Measurements from ENCODE around the gene NR2E3. TPM values are rescaled to one million over a fixed set of nuclear protein-coding genes. Genes with fewer than 3 reads are reported as not detected.

Gene NR2E3
- total RNA-seq, 4 donors from 2014 or later, result not detected

DNA sequence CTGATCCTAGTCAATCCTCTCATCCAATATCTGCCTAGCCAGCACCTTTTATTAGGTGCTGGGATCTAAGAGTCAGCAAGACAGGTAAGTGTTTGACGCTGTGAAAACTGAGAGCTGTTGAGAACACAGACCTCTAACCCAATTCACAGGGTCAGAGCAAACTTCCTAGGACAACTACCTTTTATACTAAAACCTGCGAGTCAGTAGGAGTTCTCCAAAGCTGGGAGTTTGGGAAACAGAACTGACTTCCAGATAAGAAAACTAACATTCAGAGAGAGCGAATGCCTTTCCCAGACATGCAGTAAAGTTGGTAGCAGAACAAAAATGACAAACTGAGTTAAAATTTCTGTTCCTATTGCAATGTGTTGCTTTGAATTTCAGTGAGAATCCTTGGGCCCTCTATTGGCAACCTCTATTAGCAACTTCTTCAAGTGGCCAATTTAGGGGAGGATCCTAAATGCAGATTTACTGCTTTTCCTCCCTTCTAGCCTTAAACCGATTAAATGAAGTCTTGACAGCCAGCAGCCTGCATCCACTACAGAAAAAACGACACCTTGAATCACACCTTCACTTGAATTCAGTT is 11.3 kb downstream of the NR2E3 start:
- intact Hi-C loops (cut with DNase I; ENCODE audit: low total_unique reads) (no loop called here), in situ Hi-C loops (cut with MboI; ENCODE audit: low sequenced_read_pairs in 4 of 4) (no loop called here)
- TF ChIP-seq POLR2A (IDR thresholded peaks at IDR 0.05), result no peak
- TF ChIP-seq, protein P1, sequence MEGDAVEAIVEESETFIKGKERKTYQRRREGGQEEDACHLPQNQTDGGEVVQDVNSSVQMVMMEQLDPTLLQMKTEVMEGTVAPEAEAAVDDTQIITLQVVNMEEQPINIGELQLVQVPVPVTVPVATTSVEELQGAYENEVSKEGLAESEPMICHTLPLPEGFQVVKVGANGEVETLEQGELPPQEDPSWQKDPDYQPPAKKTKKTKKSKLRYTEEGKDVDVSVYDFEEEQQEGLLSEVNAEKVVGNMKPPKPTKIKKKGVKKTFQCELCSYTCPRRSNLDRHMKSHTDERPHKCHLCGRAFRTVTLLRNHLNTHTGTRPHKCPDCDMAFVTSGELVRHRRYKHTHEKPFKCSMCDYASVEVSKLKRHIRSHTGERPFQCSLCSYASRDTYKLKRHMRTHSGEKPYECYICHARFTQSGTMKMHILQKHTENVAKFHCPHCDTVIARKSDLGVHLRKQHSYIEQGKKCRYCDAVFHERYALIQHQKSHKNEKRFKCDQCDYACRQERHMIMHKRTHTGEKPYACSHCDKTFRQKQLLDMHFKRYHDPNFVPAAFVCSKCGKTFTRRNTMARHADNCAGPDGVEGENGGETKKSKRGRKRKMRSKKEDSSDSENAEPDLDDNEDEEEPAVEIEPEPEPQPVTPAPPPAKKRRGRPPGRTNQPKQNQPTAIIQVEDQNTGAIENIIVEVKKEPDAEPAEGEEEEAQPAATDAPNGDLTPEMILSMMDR (IDR thresholded peaks at IDR 0.05 in 4 of 5, conservative IDR thresholded peaks at IDR 0.05 in 1 of 5), result no peak
- DNase-seq, result no peak
- ATAC-seq, result no peak
- Histone ChIP-seq H3K4me3 (no peak overlapping the region), H3K4me1 (no peaks in the 10 kb centered on the region), H3K27ac (no peak overlapping the region), H3K27me3 (no peaks in the 10 kb centered on the region), H3K36me3 (peaks cover 0 to 39% of the 10 kb centered on the region in 2 donors), H3K9me3 (peaks cover 0 to 11% (median 4%) of the 10 kb centered on the region in 3 donors)

DNA sequence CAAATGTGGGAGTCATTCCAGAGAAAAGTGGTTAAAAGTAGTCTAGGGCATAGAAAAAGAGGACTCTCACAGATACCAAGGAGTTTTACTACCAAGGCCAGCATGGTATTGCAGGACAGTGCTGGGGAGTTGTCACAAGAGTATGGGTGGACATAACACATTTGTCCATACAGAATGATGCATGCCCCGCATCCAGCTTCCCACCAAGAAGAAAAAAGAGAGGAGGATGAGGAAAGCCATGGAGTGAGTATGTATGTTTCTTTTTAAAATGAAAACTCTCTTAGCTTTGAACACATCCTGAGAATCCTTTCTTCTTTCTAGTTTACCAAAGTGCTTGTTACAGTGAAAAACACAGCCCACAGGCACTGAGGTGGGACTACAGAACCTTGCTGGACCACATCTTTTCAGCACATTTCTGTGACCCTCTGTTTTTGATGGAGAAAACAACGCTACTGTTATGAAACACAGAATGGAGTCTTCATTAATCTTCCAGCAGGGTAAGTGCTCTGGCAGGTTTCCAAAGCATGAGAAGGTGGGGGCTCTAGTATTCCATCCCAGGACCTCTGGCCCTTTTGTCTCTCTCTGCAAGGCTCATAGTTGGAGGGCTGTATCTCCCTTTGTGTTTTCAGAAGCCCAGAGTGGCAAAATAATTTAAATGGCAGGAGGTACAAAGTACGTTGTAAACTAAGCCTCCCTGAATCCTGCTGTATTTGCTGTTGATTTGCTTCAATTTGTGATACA is 12.7 kb downstream of the NR2E3 start:
- peaks cover 0 to 53% of the 10 kb centered on the region in 2 donors for H3K36me3 ChIP-seq
- in situ Hi-C loops (cut with MboI; ENCODE audit: low sequenced_read_pairs in 4 of 4), result no loop called here
- ATAC-seq (no peak), DNase-seq (no peak)
- no peaks in the 10 kb centered on the region for H3K27me3 ChIP-seq
- peaks cover 0 to 11% (median 4%) of the 10 kb centered on the region in 3 donors for H3K9me3 ChIP-seq
- TF ChIP-seq, protein P1 (IDR thresholded peaks at IDR 0.05 in 4 of 5, conservative IDR thresholded peaks at IDR 0.05 in 1 of 5), result no peak
- no peak for TF ChIP-seq POLR2A (IDR thresholded peaks at IDR 0.05)
- H3K4me3 ChIP-seq, result no peak overlapping the region
- H3K4me1 ChIP-seq, result no peaks in the 10 kb centered on the region
- H3K27ac ChIP-seq, result no peak overlapping the region
- intact Hi-C loops (cut with DNase I; ENCODE audit: low total_unique reads), result no loop called here

DNA sequence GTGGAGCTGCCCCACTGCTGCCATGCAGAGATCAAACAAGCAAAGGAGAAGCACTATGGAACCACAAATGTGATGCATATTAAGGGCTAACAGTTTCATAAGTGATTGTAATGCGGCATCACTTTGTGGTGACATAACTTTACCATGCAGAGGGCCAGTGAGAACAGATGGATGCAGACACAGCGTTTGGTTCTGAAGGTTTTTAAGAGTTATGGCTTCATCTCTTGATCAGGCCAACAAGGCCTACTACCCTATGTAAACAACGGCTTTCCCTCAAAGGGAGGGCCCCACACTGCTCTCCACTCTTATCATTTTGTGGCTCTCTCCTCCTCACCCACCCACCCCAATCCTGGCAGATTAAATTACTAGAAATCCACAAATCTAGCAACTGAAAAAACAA is 13.4 kb downstream of the NR2E3 start:
- Histone ChIP-seq H3K9me3 (peaks cover 0 to 11% (median 4%) of the 10 kb centered on the region in 3 donors), H3K27me3 (no peaks in the 10 kb centered on the region), H3K4me3 (no peak overlapping the region), H3K36me3 (peaks cover 0 to 60% of the 10 kb centered on the region in 2 donors), H3K4me1 (no peaks in the 10 kb centered on the region), H3K27ac (no peak overlapping the region)
- TF ChIP-seq POLR2A (IDR thresholded peaks at IDR 0.05), result no peak
- TF ChIP-seq, protein P1 (IDR thresholded peaks at IDR 0.05 in 4 of 5, conservative IDR thresholded peaks at IDR 0.05 in 1 of 5), result no peak
- ATAC-seq (no peak), DNase-seq (no peak)
- intact Hi-C loops (cut with DNase I; ENCODE audit: low total_unique reads), result no loop called here
- in situ Hi-C loops (cut with MboI; ENCODE audit: low sequenced_read_pairs in 4 of 4), result no loop called here

DNA sequence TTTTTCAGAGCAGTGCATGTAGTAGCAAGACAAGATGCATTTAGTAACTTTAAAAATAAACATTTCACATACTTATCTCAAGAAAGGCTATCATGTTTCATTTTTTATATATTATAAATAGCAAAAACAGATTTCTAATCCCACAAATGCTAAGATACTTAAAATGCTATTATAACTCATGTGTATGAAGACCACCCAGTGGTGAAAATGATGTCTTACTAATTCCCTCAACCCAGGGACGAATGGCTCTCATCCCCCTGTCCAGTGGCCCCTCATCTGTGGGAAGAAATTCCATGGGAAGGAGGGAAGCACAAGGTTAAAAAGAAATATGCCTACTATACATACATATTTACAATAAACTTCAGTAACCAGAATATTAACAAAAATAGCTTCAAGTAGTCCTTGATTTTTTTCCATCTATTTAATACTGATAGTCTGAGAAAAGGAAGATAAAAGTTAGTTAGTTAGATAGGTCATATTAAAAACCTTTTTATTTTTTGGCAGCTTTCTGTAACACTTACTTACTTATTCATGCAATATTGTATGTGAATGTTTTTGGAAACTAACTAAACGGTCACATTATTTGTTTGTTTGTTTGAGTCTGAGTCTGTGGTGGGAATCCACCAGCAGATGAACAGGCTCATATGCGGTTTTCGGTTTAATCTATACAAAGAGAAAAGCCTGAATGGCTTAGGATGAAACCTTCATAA is 14.8 kb downstream of the NR2E3 start:
- ATAC-seq, result no peak
- intact Hi-C loops (cut with DNase I; ENCODE audit: low total_unique reads) (no loop called here), in situ Hi-C loops (cut with MboI; ENCODE audit: low sequenced_read_pairs in 4 of 4) (no loop called here)
- no peak overlapping the region for H3K4me3 ChIP-seq
- no peak for TF ChIP-seq POLR2A (IDR thresholded peaks at IDR 0.05)
- TF ChIP-seq, protein P1 (IDR thresholded peaks at IDR 0.05 in 4 of 5, conservative IDR thresholded peaks at IDR 0.05 in 1 of 5), result no peak
- H3K36me3 ChIP-seq, result peaks cover 0 to 73% of the 10 kb centered on the region in 2 donors
- H3K27ac ChIP-seq, result no peak overlapping the region
- DNase-seq, result no peak
- peaks cover 0 to 11% (median 4%) of the 10 kb centered on the region in 3 donors for H3K9me3 ChIP-seq
- H3K27me3 ChIP-seq, result no peaks in the 10 kb centered on the region
- no peaks in the 10 kb centered on the region for H3K4me1 ChIP-seq

Data from gastrocnemius medialis (tissue), 4 donors.